ENCODE results near the gene CD40.

- TF ChIP-seq CTCF (IDR thresholded peaks at IDR 0.05; ENCODE audit: insufficient read depth, low read length, poor library complexity, severe bottlenecking) (no peak), EZH2phosphoT487 (conservative IDR thresholded peaks at IDR 0.05; ENCODE audit: low read length) (no peak)
Measured at GRCh38 chr20:46129955-46130481, 11.9 kb downstream of the CD40 start.
